Left ventricle myocardium inferior (tissue), 1 donor: ENCODE measurements around the gene NAE1. TPM values are rescaled to one million over a fixed set of nuclear protein-coding genes. Genes with fewer than 3 reads are reported as not detected.
"Not testable (repeated sequence)": the region's sequence is repeated elsewhere in the genome, so short reads cannot be mapped to it uniquely, and the experiment has no call there.

Experiments
- DNase-seq: peaks from one replicate; pipeline ENCODE4 v3.0.0-alpha.2; 2020
- H3K27ac ChIP-seq: fragments of 200-600 bp; replicated peaks from 2 replicates; pipeline ENCODE4 v1.8.0; 2021
- H3K27me3 ChIP-seq: fragments of 200-600 bp; 2 replicates; pipeline ENCODE4 v1.8.0; 2021; ENCODE audit warnings: low read depth
- H3K36me3 ChIP-seq: fragments of 200-600 bp; 2 replicates; pipeline ENCODE4 v1.8.0; 2021
- H3K4me1 ChIP-seq: fragments of 200-600 bp; 2 replicates; pipeline ENCODE4 v1.8.0; 2021
- H3K4me3 ChIP-seq: fragments of 200-600 bp; 2 replicates; pipeline ENCODE4 v1.8.0; 2021; ENCODE audit warnings: mild to moderate bottlenecking, moderate library complexity
- H3K9me3 ChIP-seq: fragments of 200-600 bp; replicated peaks from 2 replicates; pipeline ENCODE4 v1.8.0; 2021
- CTCF ChIP-seq: fragments of 200-600 bp; IDR thresholded peaks from 2 replicates; pipeline ENCODE4 v1.8.0; 2021; ENCODE audit warnings: antibody characterized with exemption, mild to moderate bottlenecking, borderline replicate concordance
- intact Hi-C: fragments of 100-400 bp; cut with micrococcal nuclease; formaldehyde crosslinking; loops from one replicate; pipeline ENCODE4 v1.11.0; 2022
- total RNA-seq: library from RNA; stranded (reverse); fragmentation: NEBNext Ultra II Directional; extraction: Animal tissue kit (Norgen Biotek cat#: 25700); gene quantifications from one replicate; pipeline ENCODE4 v1.2.1, GENCODE V29; 2021
- donor health status: DM: no; HTN: yes; CAD: no; lungs with severe emphysema.

The NAE1 gene
- total RNA-seq, 1 donor from 2014 or later: 28.4 TPM

DNA sequence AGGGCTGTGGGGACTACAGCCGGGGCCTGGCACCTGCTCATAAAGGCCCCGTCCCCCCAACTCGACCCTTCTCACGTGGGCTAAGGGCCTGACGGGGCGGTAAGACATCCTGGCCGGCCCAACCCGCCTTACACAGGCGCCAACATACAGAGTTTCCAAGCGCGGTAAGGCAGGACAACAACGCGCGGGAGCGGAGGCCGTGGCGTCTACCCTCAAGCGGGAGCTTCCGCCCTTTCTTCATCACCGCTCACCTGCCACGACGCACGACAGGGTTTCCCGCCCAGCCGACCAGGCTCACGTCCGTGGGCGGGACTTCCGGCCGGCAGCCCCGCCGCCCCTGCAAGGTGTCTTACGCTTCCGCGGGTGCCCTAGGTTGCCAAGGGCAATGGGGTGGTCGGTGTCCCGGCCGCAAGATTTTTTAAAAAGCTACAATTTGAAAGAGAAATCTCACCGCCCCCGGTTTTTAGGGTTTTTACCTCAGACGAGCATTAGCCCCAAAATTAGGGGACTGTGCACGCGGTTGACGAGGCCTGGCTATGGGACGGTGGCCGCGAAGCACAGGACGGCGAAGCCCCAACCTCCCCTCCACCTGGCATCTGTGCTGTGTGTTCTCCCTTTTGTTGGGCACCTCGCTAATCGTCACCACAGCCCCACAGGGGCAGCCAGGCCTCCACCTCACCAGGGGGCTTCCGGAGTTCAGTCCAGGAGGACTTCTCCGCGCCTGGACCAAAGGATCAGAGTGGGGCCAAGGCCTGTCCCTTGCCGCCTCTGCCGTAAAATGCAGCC lies 29.3 kb downstream of the NAE1 start, which contains the start of gene TERB1:
Gene TERB1 (minus strand): TSS at position 265 of the 786 bp plus-strand sequence. CDS start 4,786 bp downstream, outside the sequence.
- no peak for TF ChIP-seq CTCF
- intact Hi-C loops: no loop called here
- H3K9me3 ChIP-seq: no peaks in the 10 kb centered on the region
- H3K4me1 ChIP-seq: no peaks in the 10 kb centered on the region
- no peak within 1 kb of the TSS for H3K27ac ChIP-seq
- DNase-seq: no peak
- H3K27me3 ChIP-seq: no peaks in the 10 kb centered on the region
- H3K36me3 ChIP-seq: peaks cover 55% of the 10 kb centered on the region
- H3K4me3 ChIP-seq: no peak within 1 kb of the TSS

DNA sequence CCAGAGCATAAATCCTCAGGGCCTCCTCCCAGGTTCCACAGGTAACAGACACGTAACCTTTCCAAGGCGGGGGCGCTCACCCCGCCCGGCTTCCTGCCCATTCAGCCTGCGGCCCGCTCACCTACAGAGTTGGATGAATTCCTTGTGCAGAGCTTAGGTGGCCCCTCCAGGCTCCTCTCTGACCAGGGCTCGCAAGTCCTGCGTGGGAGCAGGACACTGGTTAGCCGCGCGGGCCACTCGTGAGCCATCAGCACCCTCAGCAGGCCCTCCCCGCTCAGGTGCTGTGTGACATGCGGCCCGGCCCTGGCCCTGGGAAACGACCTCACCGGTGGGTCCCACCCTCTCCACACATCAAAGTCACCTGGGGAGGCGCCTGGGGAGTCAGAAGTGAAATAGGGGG lies 29.9 kb downstream of the NAE1 start:
- intact Hi-C loops: no loop called here
- TF ChIP-seq CTCF: no peak

GRCh38 chr16:66798161-66798560 lies 32.6 kb downstream of the NAE1 start:
- no peak overlapping the region for H3K27ac ChIP-seq
- H3K27me3 ChIP-seq: no peaks in the 10 kb centered on the region
- TF ChIP-seq CTCF: no peak
- no peaks in the 10 kb centered on the region for H3K4me1 ChIP-seq
- H3K9me3 ChIP-seq: no peaks in the 10 kb centered on the region
- H3K36me3 ChIP-seq: peaks cover 22% of the 10 kb centered on the region
- H3K4me3 ChIP-seq: no peak overlapping the region
- DNase-seq: no peak
- intact Hi-C loops: no loop called here

More for the DNA sequence above, 29.9 kb downstream of the NAE1 start:
- no peak for DNase-seq
- H3K36me3 ChIP-seq: peaks cover 49% of the 10 kb centered on the region
- no peak overlapping the region for H3K4me3 ChIP-seq
- no peaks in the 10 kb centered on the region for H3K4me1 ChIP-seq
- no peak overlapping the region for H3K27ac ChIP-seq
- no peaks in the 10 kb centered on the region for H3K9me3 ChIP-seq
- no peaks in the 10 kb centered on the region for H3K27me3 ChIP-seq

- intact Hi-C loops, DNase-seq, H3K36me3 ChIP-seq, H3K27ac ChIP-seq, H3K4me3 ChIP-seq, H3K27me3 ChIP-seq, H3K9me3 ChIP-seq, H3K4me1 ChIP-seq: not testable (repeated sequence)
Observed at GRCh38 chr16:66793984-66794383, 36.8 kb downstream of the NAE1 start.

DNA sequence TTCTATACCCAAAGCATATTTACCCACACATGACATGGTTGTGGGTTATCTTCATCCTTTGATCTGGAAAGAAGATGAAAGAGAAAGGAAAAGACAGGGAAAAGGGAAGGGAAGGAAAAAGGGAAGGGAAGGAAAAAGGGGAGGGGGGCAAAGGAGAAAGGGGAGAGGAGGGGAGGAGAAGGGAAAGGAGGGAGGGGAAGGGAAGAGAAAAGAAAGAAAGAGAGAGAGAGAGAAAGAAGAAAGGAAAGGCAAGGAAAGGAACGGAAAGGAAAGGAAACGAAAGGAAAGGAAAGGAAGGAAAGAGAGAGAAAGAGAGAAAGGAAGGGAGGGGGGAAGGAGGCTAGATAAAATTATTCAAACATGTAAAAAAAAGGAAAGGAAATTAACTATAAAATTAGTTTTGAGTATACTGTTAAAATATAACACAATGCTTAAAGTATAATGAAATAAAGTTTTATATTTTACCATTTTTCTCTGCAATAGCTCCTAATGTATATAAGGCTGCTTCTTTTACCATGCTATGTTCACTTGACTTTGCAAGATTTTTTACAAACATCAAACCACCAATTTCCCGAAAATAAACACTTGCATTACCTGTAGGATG lies 40.5 kb downstream of the NAE1 start:
- TF ChIP-seq CTCF: no peak
- Histone ChIP-seq H3K4me1 (no peaks in the 10 kb centered on the region), H3K4me3 (no peak overlapping the region), H3K27ac (no peak overlapping the region), H3K36me3 (no peaks in the 10 kb centered on the region), H3K27me3 (no peaks in the 10 kb centered on the region), H3K9me3 (no peaks in the 10 kb centered on the region)
- intact Hi-C loops: no loop called here
- DNase-seq: no peak

- DNase-seq: no peak
- no peak for TF ChIP-seq CTCF
- intact Hi-C loops: no loop called here
- Histone ChIP-seq H3K9me3 (no peaks in the 10 kb centered on the region), H3K36me3 (no peaks in the 10 kb centered on the region), H3K27me3 (no peaks in the 10 kb centered on the region), H3K27ac (no peak overlapping the region), H3K4me1 (no peaks in the 10 kb centered on the region), H3K4me3 (no peak overlapping the region)
Observed at GRCh38 chr16:66787427-66787826, 43.3 kb downstream of the NAE1 start.
